Measurements from ENCODE around the gene ADAMTS12.
"Not testable (repeated sequence)": the region's sequence is repeated elsewhere in the genome, so short reads cannot be mapped to it uniquely, and the experiment has no call there.

ADAMTS12 gene

GRCh38 chr5:33906248-33906647, 14.5 kb upstream of the ADAMTS12 start:
- H3K9me3 ChIP-seq (ENCODE audit: control insufficient read depth in 2 of 2, low read length in 2 of 2); H3K27ac ChIP-seq (ENCODE audit: low read depth in 2 of 2, low read length in 2 of 2): not testable (repeated sequence)

GRCh38 chr5:33905381-33905780, 13.6 kb upstream of the ADAMTS12 start:
- H3K4me1 ChIP-seq (ENCODE audit: control insufficient read depth in 2 of 2, insufficient read depth in 2 of 2, low read length in 2 of 2): no peaks in the 10 kb centered on the region
- no peaks in the 10 kb centered on the region for H3K27me3 ChIP-seq (ENCODE audit: control insufficient read depth in 2 of 2, insufficient read depth in 2 of 2, low read length in 2 of 2)
- H3K9me3 ChIP-seq (ENCODE audit: control insufficient read depth in 2 of 2, low read length in 2 of 2): peaks cover 0 to 3% of the 10 kb centered on the region in 2 donors
- no peak overlapping the region for H3K9ac ChIP-seq (ENCODE audit: low read depth in 1 of 2, low read length in 2 of 2)
- H3K4me3 ChIP-seq (ENCODE audit: low read length in 2 of 2): no peak overlapping the region
- H3K27ac ChIP-seq (ENCODE audit: low read depth in 2 of 2, low read length in 2 of 2): no peak overlapping the region
- no peaks in the 10 kb centered on the region for H3K36me3 ChIP-seq (ENCODE audit: control insufficient read depth in 2 of 2, insufficient read depth in 2 of 2, low read length in 2 of 2)

More at GRCh38 chr5:33906248-33906647, 14.5 kb upstream of the ADAMTS12 start:
- not testable (repeated sequence) for H3K4me1 ChIP-seq (ENCODE audit: control insufficient read depth in 2 of 2, insufficient read depth in 2 of 2, low read length in 2 of 2); H3K36me3 ChIP-seq (ENCODE audit: control insufficient read depth in 2 of 2, insufficient read depth in 2 of 2, low read length in 2 of 2); H3K4me3 ChIP-seq (ENCODE audit: low read length in 2 of 2); H3K27me3 ChIP-seq (ENCODE audit: control insufficient read depth in 2 of 2, insufficient read depth in 2 of 2, low read length in 2 of 2); H3K9ac ChIP-seq (ENCODE audit: low read depth in 1 of 2, low read length in 2 of 2)

GRCh38 chr5:33903118-33903517, 11.3 kb upstream of the ADAMTS12 start:
- Histone ChIP-seq H3K27me3 (ENCODE audit: control insufficient read depth in 2 of 2, insufficient read depth in 2 of 2, low read length in 2 of 2) (no peaks in the 10 kb centered on the region), H3K27ac (ENCODE audit: low read depth in 2 of 2, low read length in 2 of 2) (no peak overlapping the region), H3K4me1 (ENCODE audit: control insufficient read depth in 2 of 2, insufficient read depth in 2 of 2, low read length in 2 of 2) (no peaks in the 10 kb centered on the region), H3K36me3 (ENCODE audit: control insufficient read depth in 2 of 2, insufficient read depth in 2 of 2, low read length in 2 of 2) (no peaks in the 10 kb centered on the region), H3K4me3 (ENCODE audit: low read length in 2 of 2) (no peak overlapping the region), H3K9me3 (ENCODE audit: control insufficient read depth in 2 of 2, low read length in 2 of 2) (peaks cover 0 to 3% of the 10 kb centered on the region in 2 donors), H3K9ac (ENCODE audit: low read depth in 1 of 2, low read length in 2 of 2) (no peak overlapping the region)

GRCh38 chr5:33901156-33901555, 9.4 kb upstream of the ADAMTS12 start:
- Histone ChIP-seq H3K9ac (ENCODE audit: low read depth in 1 of 2, low read length in 2 of 2) (no peak overlapping the region), H3K27ac (ENCODE audit: low read depth in 2 of 2, low read length in 2 of 2) (no peak overlapping the region), H3K27me3 (ENCODE audit: control insufficient read depth in 2 of 2, insufficient read depth in 2 of 2, low read length in 2 of 2) (no peaks in the 10 kb centered on the region), H3K4me3 (ENCODE audit: low read length in 2 of 2) (no peak overlapping the region), H3K4me1 (ENCODE audit: control insufficient read depth in 2 of 2, insufficient read depth in 2 of 2, low read length in 2 of 2) (no peaks in the 10 kb centered on the region), H3K36me3 (ENCODE audit: control insufficient read depth in 2 of 2, insufficient read depth in 2 of 2, low read length in 2 of 2) (no peaks in the 10 kb centered on the region), H3K9me3 (ENCODE audit: control insufficient read depth in 2 of 2, low read length in 2 of 2) (no peaks in the 10 kb centered on the region)

- no peak overlapping the region for H3K27ac ChIP-seq (ENCODE audit: low read depth in 2 of 2, low read length in 2 of 2)
- H3K4me3 ChIP-seq (ENCODE audit: low read length in 2 of 2): no peak overlapping the region
- H3K36me3 ChIP-seq (ENCODE audit: control insufficient read depth in 2 of 2, insufficient read depth in 2 of 2, low read length in 2 of 2): no peaks in the 10 kb centered on the region
- no peaks in the 10 kb centered on the region for H3K9me3 ChIP-seq (ENCODE audit: control insufficient read depth in 2 of 2, low read length in 2 of 2)
- H3K27me3 ChIP-seq (ENCODE audit: control insufficient read depth in 2 of 2, insufficient read depth in 2 of 2, low read length in 2 of 2): peaks cover 0 to 5% of the 10 kb centered on the region in 2 donors
- no peak overlapping the region for H3K9ac ChIP-seq (ENCODE audit: low read depth in 1 of 2, low read length in 2 of 2)
- no peaks in the 10 kb centered on the region for H3K4me1 ChIP-seq (ENCODE audit: control insufficient read depth in 2 of 2, insufficient read depth in 2 of 2, low read length in 2 of 2)
These were observed 2.8 kb upstream of the ADAMTS12 start for GRCh38 chr5:33894566-33894965.

GRCh38 chr5:33892620-33893137, 889 bp upstream of the ADAMTS12 start:
- Histone ChIP-seq H3K4me1 (ENCODE audit: control insufficient read depth in 2 of 2, insufficient read depth in 2 of 2, low read length in 2 of 2) (no peaks in the 10 kb centered on the region), H3K9me3 (ENCODE audit: control insufficient read depth in 2 of 2, low read length in 2 of 2) (no peaks in the 10 kb centered on the region), H3K27ac (ENCODE audit: low read depth in 2 of 2, low read length in 2 of 2) (no peak overlapping the region), H3K4me3 (ENCODE audit: low read length in 2 of 2) (no peak overlapping the region), H3K9ac (ENCODE audit: low read depth in 1 of 2, low read length in 2 of 2) (no peak overlapping the region), H3K27me3 (ENCODE audit: control insufficient read depth in 2 of 2, insufficient read depth in 2 of 2, low read length in 2 of 2) (peaks cover 0 to 5% of the 10 kb centered on the region in 2 donors), H3K36me3 (ENCODE audit: control insufficient read depth in 2 of 2, insufficient read depth in 2 of 2, low read length in 2 of 2) (no peaks in the 10 kb centered on the region)

- Histone ChIP-seq H3K36me3 (ENCODE audit: control insufficient read depth in 2 of 2, insufficient read depth in 2 of 2, low read length in 2 of 2) (no peaks in the 10 kb centered on the region), H3K27me3 (ENCODE audit: control insufficient read depth in 2 of 2, insufficient read depth in 2 of 2, low read length in 2 of 2) (peaks cover 0 to 5% of the 10 kb centered on the region in 2 donors), H3K4me3 (ENCODE audit: low read length in 2 of 2) (peak overlapping the region; percentile 22 to 60), H3K9ac (ENCODE audit: low read depth in 1 of 2, low read length in 2 of 2) (no peak overlapping the region), H3K4me1 (ENCODE audit: control insufficient read depth in 2 of 2, insufficient read depth in 2 of 2, low read length in 2 of 2) (no peaks in the 10 kb centered on the region), H3K27ac (ENCODE audit: low read depth in 2 of 2, low read length in 2 of 2) (no peak overlapping the region), H3K9me3 (ENCODE audit: control insufficient read depth in 2 of 2, low read length in 2 of 2) (no peaks in the 10 kb centered on the region)
These were observed 373 bp downstream of the ADAMTS12 start for GRCh38 chr5:33891446-33891787.

- no peak overlapping the region for H3K9ac ChIP-seq (ENCODE audit: low read depth in 1 of 2, low read length in 2 of 2)
These were observed 1.4 kb downstream of the ADAMTS12 start for GRCh38 chr5:33890131-33891032.

GRCh38 chr5:33888587-33888986, 3.2 kb downstream of the ADAMTS12 start:
- Histone ChIP-seq H3K27ac (ENCODE audit: low read depth in 2 of 2, low read length in 2 of 2) (no peak overlapping the region), H3K4me1 (ENCODE audit: control insufficient read depth in 2 of 2, insufficient read depth in 2 of 2, low read length in 2 of 2) (no peaks in the 10 kb centered on the region), H3K36me3 (ENCODE audit: control insufficient read depth in 2 of 2, insufficient read depth in 2 of 2, low read length in 2 of 2) (no peaks in the 10 kb centered on the region), H3K9me3 (ENCODE audit: control insufficient read depth in 2 of 2, low read length in 2 of 2) (no peaks in the 10 kb centered on the region), H3K27me3 (ENCODE audit: control insufficient read depth in 2 of 2, insufficient read depth in 2 of 2, low read length in 2 of 2) (peaks cover 0 to 5% of the 10 kb centered on the region in 2 donors), H3K4me3 (ENCODE audit: low read length in 2 of 2) (no peak overlapping the region), H3K9ac (ENCODE audit: low read depth in 1 of 2, low read length in 2 of 2) (no peak overlapping the region)

More at GRCh38 chr5:33890131-33891032, 1.4 kb downstream of the ADAMTS12 start:
- Histone ChIP-seq H3K27ac (ENCODE audit: low read depth in 2 of 2, low read length in 2 of 2) (no peak overlapping the region), H3K4me1 (ENCODE audit: control insufficient read depth in 2 of 2, insufficient read depth in 2 of 2, low read length in 2 of 2) (no peaks in the 10 kb centered on the region), H3K36me3 (ENCODE audit: control insufficient read depth in 2 of 2, insufficient read depth in 2 of 2, low read length in 2 of 2) (no peaks in the 10 kb centered on the region), H3K4me3 (ENCODE audit: low read length in 2 of 2) (peak overlapping the region in 1 of 2 donors; percentile 60), H3K27me3 (ENCODE audit: control insufficient read depth in 2 of 2, insufficient read depth in 2 of 2, low read length in 2 of 2) (peaks cover 0 to 5% of the 10 kb centered on the region in 2 donors), H3K9me3 (ENCODE audit: control insufficient read depth in 2 of 2, low read length in 2 of 2) (no peaks in the 10 kb centered on the region)

GRCh38 chr5:33887268-33887667, 4.5 kb downstream of the ADAMTS12 start:
- Histone ChIP-seq H3K27ac (ENCODE audit: low read depth in 2 of 2, low read length in 2 of 2) (no peak overlapping the region), H3K36me3 (ENCODE audit: control insufficient read depth in 2 of 2, insufficient read depth in 2 of 2, low read length in 2 of 2) (no peaks in the 10 kb centered on the region), H3K9me3 (ENCODE audit: control insufficient read depth in 2 of 2, low read length in 2 of 2) (no peaks in the 10 kb centered on the region), H3K9ac (ENCODE audit: low read depth in 1 of 2, low read length in 2 of 2) (no peak overlapping the region), H3K4me1 (ENCODE audit: control insufficient read depth in 2 of 2, insufficient read depth in 2 of 2, low read length in 2 of 2) (no peaks in the 10 kb centered on the region), H3K4me3 (ENCODE audit: low read length in 2 of 2) (no peak overlapping the region), H3K27me3 (ENCODE audit: control insufficient read depth in 2 of 2, insufficient read depth in 2 of 2, low read length in 2 of 2) (no peaks in the 10 kb centered on the region)

Data from mucosa of rectum (tissue), 2 donors.